Neural cell (in vitro differentiated cells): ENCODE data around the gene FUS.

Source experiments
- CTCF ChIP-seq: fragments of 450-650 bp; IDR thresholded peaks from 2 replicates; pipeline ENCODE4 v1.5.1; 2014; ENCODE audit warnings: antibody characterized with exemption, mild to moderate bottlenecking, moderate library complexity; ENCODE audit not compliant: poor library complexity, severe bottlenecking
- EP300 ChIP-seq: fragments of 450-650 bp; conservative IDR thresholded peaks from 2 replicates; pipeline ENCODE4 v1.6.1; 2014; ENCODE audit warnings: antibody characterized with exemption, mild to moderate bottlenecking, moderate library complexity; ENCODE audit not compliant: poor library complexity, severe bottlenecking
- EZH2 ChIP-seq: fragments of 200-600, 300-800 bp; shearing (Covaris generic), sonication (generic); IDR thresholded peaks from 2 replicates; pipeline ENCODE4 v1.6.1; 2014; ENCODE audit warnings: antibody characterized with exemption, low read length, borderline replicate concordance, mild to moderate bottlenecking; ENCODE audit not compliant: insufficient read depth, poor library complexity, severe bottlenecking
- MXI1 ChIP-seq: fragments of 450-650 bp; conservative IDR thresholded peaks from 2 replicates; pipeline ENCODE4 v1.6.1; 2014; ENCODE audit warnings: antibody characterized with exemption, mild to moderate bottlenecking; ENCODE audit not compliant: poor library complexity, severe bottlenecking
- POLR2AphosphoS5 ChIP-seq: IDR thresholded peaks from 2 replicates; pipeline ENCODE4 v1.6.1; 2012
- TAF1 ChIP-seq: IDR thresholded peaks from 2 replicates; pipeline ENCODE4 v1.6.1; 2012; ENCODE audit warnings: low read depth
- TF ChIP-seq, protein P1 (sequence below): IDR thresholded peaks from 2 replicates; pipeline ENCODE4 v1.6.1; 2012; ENCODE audit warnings: borderline replicate concordance

DNA sequence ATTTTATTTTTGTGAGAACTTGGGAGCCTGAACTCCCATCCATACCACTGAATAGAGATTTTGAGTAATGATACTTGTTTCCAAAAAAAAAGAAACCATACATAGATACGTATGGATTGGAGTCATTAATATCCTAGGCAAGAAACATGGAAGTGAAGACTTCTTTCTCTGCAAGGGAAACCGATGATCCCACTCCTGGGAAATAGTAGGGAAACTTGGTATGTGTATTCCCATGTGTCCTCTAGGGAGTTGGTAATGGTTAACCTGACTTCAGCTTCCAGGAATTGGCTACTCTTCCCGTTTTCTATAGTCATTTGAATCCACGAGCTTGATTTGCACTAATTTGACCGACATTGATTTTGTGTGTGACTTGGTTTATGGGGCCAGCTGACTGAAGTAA lies 5.4 kb downstream of the FUS start:
- no peak for TF ChIP-seq POLR2AphosphoS5
- no peak for TF ChIP-seq EP300
- TF ChIP-seq CTCF = no peak
- TF ChIP-seq TAF1 = no peak
- TF ChIP-seq, protein P1, sequence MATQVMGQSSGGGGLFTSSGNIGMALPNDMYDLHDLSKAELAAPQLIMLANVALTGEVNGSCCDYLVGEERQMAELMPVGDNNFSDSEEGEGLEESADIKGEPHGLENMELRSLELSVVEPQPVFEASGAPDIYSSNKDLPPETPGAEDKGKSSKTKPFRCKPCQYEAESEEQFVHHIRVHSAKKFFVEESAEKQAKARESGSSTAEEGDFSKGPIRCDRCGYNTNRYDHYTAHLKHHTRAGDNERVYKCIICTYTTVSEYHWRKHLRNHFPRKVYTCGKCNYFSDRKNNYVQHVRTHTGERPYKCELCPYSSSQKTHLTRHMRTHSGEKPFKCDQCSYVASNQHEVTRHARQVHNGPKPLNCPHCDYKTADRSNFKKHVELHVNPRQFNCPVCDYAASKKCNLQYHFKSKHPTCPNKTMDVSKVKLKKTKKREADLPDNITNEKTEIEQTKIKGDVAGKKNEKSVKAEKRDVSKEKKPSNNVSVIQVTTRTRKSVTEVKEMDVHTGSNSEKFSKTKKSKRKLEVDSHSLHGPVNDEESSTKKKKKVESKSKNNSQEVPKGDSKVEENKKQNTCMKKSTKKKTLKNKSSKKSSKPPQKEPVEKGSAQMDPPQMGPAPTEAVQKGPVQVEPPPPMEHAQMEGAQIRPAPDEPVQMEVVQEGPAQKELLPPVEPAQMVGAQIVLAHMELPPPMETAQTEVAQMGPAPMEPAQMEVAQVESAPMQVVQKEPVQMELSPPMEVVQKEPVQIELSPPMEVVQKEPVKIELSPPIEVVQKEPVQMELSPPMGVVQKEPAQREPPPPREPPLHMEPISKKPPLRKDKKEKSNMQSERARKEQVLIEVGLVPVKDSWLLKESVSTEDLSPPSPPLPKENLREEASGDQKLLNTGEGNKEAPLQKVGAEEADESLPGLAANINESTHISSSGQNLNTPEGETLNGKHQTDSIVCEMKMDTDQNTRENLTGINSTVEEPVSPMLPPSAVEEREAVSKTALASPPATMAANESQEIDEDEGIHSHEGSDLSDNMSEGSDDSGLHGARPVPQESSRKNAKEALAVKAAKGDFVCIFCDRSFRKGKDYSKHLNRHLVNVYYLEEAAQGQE = no peak
- no peak for TF ChIP-seq EZH2
- TF ChIP-seq MXI1 = no peak
